Ectodermal cell (in vitro differentiated cells): ENCODE measurements around the gene PPM1G. TPM values are rescaled to one million over a fixed set of nuclear protein-coding genes. Genes with fewer than 3 reads are reported as not detected.
A peak's percentile ranks its signal among the peaks of the same experiment; 100 is the strongest.

Experiments
- H3K27ac ChIP-seq: 2 replicates; pipeline ENCODE4 v1.7.0; 2013; ENCODE audit warnings: mild to moderate bottlenecking, low read depth, low read length; ENCODE audit not compliant: insufficient read depth, poor library complexity, severe bottlenecking
- H3K27me3 ChIP-seq: 2 replicates; pipeline ENCODE4 v1.7.0; 2013; ENCODE audit warnings: mild to moderate bottlenecking, low read length; ENCODE audit not compliant: insufficient read depth, control insufficient read depth, poor library complexity, severe bottlenecking
- H3K36me3 ChIP-seq: one replicate; pipeline ENCODE4 v1.7.0; 2013; ENCODE audit warnings: low read length; ENCODE audit not compliant: control insufficient read depth, insufficient read depth
- H3K4me1 ChIP-seq: one replicate; pipeline ENCODE4 v1.7.0; 2013; ENCODE audit warnings: low read length; ENCODE audit not compliant: control insufficient read depth, insufficient read depth
- H3K4me3 ChIP-seq: 2 replicates; pipeline ENCODE4 v1.7.0; 2013; ENCODE audit warnings: low read depth, low read length, control low read depth; ENCODE audit not compliant: insufficient read depth
- H3K9me3 ChIP-seq: 2 replicates; pipeline ENCODE4 v1.7.0; 2013; ENCODE audit warnings: mild to moderate bottlenecking, low read length, moderate library complexity; ENCODE audit not compliant: control insufficient read depth
- WGBS, 2 experiments: methylation state at CpG; one replicate each; pipeline ENCODE4 v1.1.7; 2013; ENCODE audit warnings: missing lambda C conversion rate in 2 of 2; 5-methylcytosine and 5-hydroxymethylcytosine counted together
- polyA plus RNA-seq, 4 experiments: library from polyadenylated mRNA; stranded (reverse); fragments of 50-300 nt; gene quantifications; one replicate each; pipeline ENCODE4 v1.2.3, GENCODE V29; 2013

The PPM1G gene, protein sequence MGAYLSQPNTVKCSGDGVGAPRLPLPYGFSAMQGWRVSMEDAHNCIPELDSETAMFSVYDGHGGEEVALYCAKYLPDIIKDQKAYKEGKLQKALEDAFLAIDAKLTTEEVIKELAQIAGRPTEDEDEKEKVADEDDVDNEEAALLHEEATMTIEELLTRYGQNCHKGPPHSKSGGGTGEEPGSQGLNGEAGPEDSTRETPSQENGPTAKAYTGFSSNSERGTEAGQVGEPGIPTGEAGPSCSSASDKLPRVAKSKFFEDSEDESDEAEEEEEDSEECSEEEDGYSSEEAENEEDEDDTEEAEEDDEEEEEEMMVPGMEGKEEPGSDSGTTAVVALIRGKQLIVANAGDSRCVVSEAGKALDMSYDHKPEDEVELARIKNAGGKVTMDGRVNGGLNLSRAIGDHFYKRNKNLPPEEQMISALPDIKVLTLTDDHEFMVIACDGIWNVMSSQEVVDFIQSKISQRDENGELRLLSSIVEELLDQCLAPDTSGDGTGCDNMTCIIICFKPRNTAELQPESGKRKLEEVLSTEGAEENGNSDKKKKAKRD
- polyA plus RNA-seq (2013, experiment 1 of 4) = 144 TPM
- polyA plus RNA-seq (2013, experiment 2 of 4) = 138 TPM
- 111 TPM for polyA plus RNA-seq (2013, experiment 3 of 4)
- polyA plus RNA-seq (2013, experiment 4 of 4) = 120 TPM

DNA sequence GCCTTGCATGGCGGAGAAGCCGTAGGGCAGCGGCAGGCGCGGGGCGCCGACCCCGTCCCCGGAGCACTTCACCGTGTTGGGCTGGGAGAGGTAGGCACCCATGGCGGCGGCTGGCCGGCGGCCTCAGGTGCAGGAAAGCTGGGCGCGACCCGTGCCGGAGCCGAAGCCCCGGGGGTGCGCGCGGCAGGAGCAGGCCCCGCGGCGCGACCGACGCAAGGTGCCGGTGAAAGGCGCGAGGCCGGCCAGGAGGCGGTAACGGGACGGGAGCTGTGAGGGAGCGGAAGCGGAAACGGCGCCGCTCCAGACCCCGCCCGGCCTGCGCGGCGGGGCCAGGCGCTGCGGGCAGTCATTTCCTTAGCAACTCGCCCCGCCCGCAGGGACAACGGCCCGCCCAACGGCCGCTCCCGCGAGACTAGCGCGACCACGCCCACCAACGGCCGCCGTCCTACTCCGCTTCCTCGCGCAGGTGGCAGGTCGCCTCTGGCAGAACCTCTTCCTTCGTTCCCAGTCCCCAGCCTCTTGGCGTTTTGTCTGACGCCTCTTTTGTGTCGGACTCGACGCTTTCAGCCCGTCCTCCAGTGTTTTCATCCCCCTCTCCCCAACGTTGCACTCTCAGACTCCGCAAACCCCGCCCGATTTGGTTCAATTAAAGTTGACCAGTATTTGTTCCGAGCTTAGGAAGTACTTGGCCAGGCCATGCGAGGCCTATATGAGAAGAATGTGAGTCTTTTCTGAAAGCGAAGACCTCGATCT, at the start of gene PPM1G:
PPM1G (minus strand) TSS at position 271 of the 753 bp plus-strand sequence; CDS start at position 102, 169 bp downstream.
- Histone ChIP-seq H3K27me3 (no peaks in the 10 kb centered on the region), H3K4me1 (no peaks in the 10 kb centered on the region), H3K27ac (peak within 1 kb of the TSS; percentile 58), H3K4me3 (peak within 1 kb of the TSS; percentile 94), H3K36me3 (peaks cover 4% of the 10 kb centered on the region), H3K9me3 (no peaks in the 10 kb centered on the region)
- 4 to 5% methylated on average over 82 of the region's 82 CpGs for WGBS, 2 experiments

- 91 to 93% methylated on average over 7 of the region's 7 CpGs for WGBS, 2 experiments
- no peaks in the 10 kb centered on the region for H3K4me1 ChIP-seq
- no peak overlapping the region for H3K27ac ChIP-seq
- no peaks in the 10 kb centered on the region for H3K9me3 ChIP-seq
- no peaks in the 10 kb centered on the region for H3K27me3 ChIP-seq
- peaks cover 25% of the 10 kb centered on the region for H3K36me3 ChIP-seq
- H3K4me3 ChIP-seq = no peak overlapping the region
Measured at GRCh38 chr2:27453968-27454367, 44.6 kb upstream of the PPM1G start.

- peaks cover 22% of the 10 kb centered on the region for H3K36me3 ChIP-seq
- H3K27ac ChIP-seq = no peak overlapping the region
- H3K4me3 ChIP-seq = no peak overlapping the region
- no peaks in the 10 kb centered on the region for H3K4me1 ChIP-seq
- H3K9me3 ChIP-seq = no peaks in the 10 kb centered on the region
- WGBS, 2 experiments = 46 to 48% methylated on average over 1 of the region's 1 CpG
- no peaks in the 10 kb centered on the region for H3K27me3 ChIP-seq
Measured at GRCh38 chr2:27451095-27451494, 41.7 kb upstream of the PPM1G start.

DNA sequence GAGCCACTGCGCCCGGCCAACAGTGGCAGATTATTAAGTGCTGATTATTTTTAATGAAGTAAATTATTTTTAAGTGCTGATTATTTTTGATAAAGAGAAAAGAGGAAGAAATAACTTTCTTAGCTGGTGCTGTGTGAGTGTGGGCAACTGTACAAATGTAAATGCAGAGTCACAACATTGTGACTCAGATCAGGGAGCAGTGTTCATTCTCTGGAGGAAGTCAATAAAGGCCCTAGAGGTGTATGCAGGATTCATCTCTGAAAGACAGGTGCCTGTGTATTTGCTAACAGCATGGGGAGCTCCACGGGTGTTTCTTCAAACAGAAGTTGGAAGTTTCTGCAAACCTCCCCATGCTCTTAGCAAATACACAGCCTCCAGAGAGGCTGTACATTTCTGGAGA, 39.0 kb upstream of the PPM1G start:
- Histone ChIP-seq H3K4me3 (no peak overlapping the region), H3K4me1 (no peaks in the 10 kb centered on the region), H3K27me3 (no peaks in the 10 kb centered on the region), H3K9me3 (no peaks in the 10 kb centered on the region), H3K36me3 (peaks cover 18% of the 10 kb centered on the region), H3K27ac (no peak overlapping the region)
- 60% methylated on average over 3 of the region's 3 CpGs for WGBS, 2 experiments

DNA sequence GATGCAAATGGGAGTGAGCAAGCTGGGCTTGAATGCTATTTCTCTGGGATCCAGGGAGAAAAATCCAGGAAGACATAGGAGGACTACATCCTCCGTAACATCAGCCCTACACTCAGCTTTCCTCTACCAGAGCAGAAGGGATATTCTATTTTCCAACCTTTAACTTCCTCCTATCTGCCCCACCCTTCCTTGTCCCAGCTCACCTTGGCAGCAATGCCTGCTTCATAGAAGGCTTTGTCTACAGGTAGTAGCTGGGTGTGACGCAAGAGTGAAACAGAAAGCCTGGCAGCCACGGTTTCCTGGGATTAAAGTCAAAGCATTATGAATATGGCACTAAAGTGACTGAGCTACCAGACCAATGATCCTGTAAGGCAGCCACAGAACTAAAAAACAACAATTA, 36.7 kb upstream of the PPM1G start:
- 89 to 98% methylated on average over 3 of the region's 3 CpGs for WGBS, 2 experiments
- Histone ChIP-seq H3K9me3 (no peaks in the 10 kb centered on the region), H3K27ac (no peak overlapping the region), H3K4me1 (peaks cover 6% of the 10 kb centered on the region), H3K4me3 (no peak overlapping the region), H3K36me3 (peaks cover 23% of the 10 kb centered on the region), H3K27me3 (no peaks in the 10 kb centered on the region)

DNA sequence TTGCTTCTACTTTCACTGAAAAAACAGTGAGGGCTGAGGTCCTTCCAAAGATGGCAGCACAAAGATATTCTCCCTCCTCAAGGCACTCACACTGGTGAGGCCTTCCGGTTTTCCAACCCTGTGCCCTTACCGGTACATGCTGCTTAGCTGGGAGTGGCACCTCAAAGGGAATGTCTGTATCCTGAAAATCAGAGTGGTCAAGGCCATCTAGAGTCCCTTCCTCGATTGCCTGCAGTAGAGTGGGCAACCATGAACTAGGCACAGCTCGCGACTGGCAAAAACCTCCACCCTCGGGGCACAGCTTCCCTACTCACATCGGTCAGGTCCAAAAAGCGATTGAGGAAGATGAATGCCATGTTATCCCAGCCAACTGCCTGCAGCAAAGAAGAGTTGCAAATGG, 36.2 kb upstream of the PPM1G start:
- Histone ChIP-seq H3K9me3 (no peaks in the 10 kb centered on the region), H3K4me3 (no peak overlapping the region), H3K27me3 (no peaks in the 10 kb centered on the region), H3K36me3 (peaks cover 28% of the 10 kb centered on the region), H3K27ac (no peak overlapping the region), H3K4me1 (peaks cover 6% of the 10 kb centered on the region)
- 96% methylated on average over 8 of the region's 8 CpGs for WGBS, 2 experiments

- H3K27me3 ChIP-seq = no peaks in the 10 kb centered on the region
- no peak overlapping the region for H3K4me3 ChIP-seq
- H3K27ac ChIP-seq = no peak overlapping the region
- peaks cover 32% of the 10 kb centered on the region for H3K36me3 ChIP-seq
- WGBS, 2 experiments = 95 to 97% methylated on average over 8 of the region's 8 CpGs
- H3K4me1 ChIP-seq = peaks cover 6% of the 10 kb centered on the region
- H3K9me3 ChIP-seq = no peaks in the 10 kb centered on the region
Measured at GRCh38 chr2:27445155-27445554, 35.8 kb upstream of the PPM1G start.

DNA sequence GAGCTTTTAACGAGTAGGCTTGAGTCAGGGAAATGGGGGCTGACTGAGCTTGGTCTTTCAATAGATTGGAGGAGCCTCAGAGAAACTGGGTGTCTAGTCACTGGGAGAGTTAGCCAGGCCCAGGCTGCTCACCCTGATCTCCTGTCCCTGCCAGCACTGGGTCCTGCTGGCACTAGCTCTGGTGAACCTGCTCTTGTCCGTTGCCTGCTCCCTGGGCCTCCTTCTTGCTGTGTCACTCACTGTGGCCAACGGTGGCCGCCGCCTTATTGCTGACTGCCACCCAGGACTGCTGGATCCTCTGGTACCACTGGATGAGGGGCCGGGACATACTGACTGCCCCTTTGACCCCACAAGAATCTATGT, 33.5 kb upstream of the PPM1G start:
- H3K27ac ChIP-seq = no peak overlapping the region
- H3K4me3 ChIP-seq = peak overlapping the region; percentile 35
- H3K4me1 ChIP-seq = peaks cover 6% of the 10 kb centered on the region
- H3K36me3 ChIP-seq = peaks cover 29% of the 10 kb centered on the region
- no peaks in the 10 kb centered on the region for H3K9me3 ChIP-seq
- 77 to 79% methylated on average over 6 of the region's 6 CpGs for WGBS, 2 experiments
- H3K27me3 ChIP-seq = no peaks in the 10 kb centered on the region

- no peaks in the 10 kb centered on the region for H3K27me3 ChIP-seq
- H3K4me1 ChIP-seq = peaks cover 6% of the 10 kb centered on the region
- H3K27ac ChIP-seq = no peak within 1 kb of the TSS
- H3K9me3 ChIP-seq = no peaks in the 10 kb centered on the region
- H3K36me3 ChIP-seq = peaks cover 27% of the 10 kb centered on the region
- peak within 1 kb of the TSS; percentile 35 for H3K4me3 ChIP-seq
- 12 to 13% methylated on average over 80 of the region's 80 CpGs for WGBS, 2 experiments
Measured at GRCh38 chr2:27441958-27442919, 32.8 kb upstream of the PPM1G start, which contains the start of gene KRTCAP3. Gene KRTCAP3 (plus strand): TSS chr2:27442381. CDS start chr2:27442413, 32 bp downstream.
